T47D (cell line): ENCODE results near the gene KRT80.

ENCODE experiments used
- DNase-seq, 2 experiments: peaks; one replicate each; pipeline versions ENCODE4 v3.0.0 to v3.0.0-alpha.2; 2011 to 2012; ENCODE audit warnings: low read depth in 1 of 2, low spot score in 1 of 2
- JUND ChIP-seq: IDR thresholded peaks from 2 replicates; pipeline ENCODE4 v1.6.1; 2012; ENCODE audit warnings: low read depth
- in situ Hi-C: cut with HindIII; loops from 2 replicates; pipeline ENCODE4 v1.10.0; 2016; ENCODE audit warnings: low sequenced_read_pairs, low pct_unique_long_range_greater_than_20kb

KRT80 gene

GRCh38 chr12:52146089-52146821 is 45.6 kb downstream of the KRT80 start:
- no peak for DNase-seq
- no peak for TF ChIP-seq JUND
- in situ Hi-C loops, result no loop called here

DNA sequence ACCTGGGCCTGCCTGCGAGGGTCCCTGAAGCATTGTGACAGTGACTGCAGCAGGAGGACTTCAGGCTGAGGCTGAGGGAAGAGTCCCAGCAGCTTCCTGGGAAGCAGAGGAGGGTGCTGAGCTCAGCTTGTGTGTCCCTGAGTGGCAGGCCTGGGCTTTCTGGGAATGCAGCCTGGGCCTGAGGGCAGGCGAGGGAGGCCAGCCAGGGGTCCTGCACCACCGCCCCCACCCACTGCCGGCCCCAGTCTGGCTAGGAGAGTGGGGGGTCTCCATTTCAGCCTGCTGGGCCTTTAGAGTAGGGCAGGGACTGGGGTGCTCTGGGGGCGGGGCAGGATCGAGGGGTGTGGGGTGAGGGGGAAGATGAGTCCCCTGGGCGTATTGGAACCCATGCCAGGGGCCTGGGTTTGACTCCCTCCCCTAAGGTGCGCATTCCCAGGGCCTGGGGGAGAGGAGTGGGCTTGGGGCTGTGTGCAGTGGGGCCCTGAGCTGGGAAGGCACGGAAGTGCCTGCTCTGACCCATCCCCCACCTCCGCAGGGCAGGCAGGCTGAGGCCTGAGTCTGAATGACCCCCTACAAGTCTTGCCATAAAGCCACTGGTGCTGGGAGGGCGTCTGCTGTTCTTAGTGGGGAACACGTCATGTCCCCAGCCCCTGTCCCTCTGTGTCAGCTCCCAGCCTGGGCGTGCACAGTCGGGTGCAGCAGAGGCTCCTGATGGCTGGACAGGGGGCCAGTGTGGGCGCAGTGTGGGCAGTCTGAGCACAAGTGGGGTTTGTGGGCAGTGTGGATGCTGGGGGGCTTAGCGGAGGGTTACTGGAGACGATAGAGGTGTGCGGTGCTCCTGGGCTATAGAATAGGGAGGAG is 46.4 kb downstream of the KRT80 start:
- DNase-seq, result no peak
- no peak for TF ChIP-seq JUND
- in situ Hi-C loops, result no loop called here

DNA sequence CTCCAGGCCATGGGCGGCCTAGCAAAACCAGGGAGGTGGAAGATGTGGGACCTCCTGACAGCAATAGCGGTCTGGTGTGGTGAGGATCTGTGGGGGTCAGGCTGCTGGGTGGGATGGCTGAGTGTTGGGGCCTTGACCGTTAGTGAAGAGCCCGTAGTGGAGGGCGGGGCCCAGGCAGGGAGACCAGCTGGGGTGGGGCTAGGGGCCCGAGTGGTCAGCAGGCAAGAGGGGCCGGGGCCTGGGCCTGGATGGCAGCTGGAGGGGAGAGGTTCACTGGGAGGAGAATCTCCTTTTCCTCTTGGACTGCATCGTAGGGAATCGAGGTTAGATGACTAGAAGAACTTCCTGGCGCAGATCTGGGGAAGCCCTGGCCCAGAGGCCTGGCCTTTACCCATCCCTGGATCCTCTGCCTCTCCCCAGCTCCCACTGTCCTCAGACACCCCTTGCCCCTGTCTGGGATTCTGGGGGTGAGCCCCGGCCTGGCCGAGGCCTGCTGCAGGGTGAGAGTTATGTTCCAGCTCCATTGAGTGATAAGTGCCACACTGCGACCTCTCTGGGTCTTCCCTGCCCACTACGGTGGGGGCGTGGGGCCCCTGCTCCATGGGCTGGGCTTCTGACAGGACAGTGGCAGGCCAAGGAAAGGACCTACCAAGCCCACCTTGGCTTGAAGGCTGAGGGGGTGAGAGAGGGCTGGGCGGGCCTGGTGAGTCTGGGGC is 47.1 kb downstream of the KRT80 start:
- TF ChIP-seq JUND, result no peak
- no peak for DNase-seq
- in situ Hi-C loops, result no loop called here

GRCh38 chr12:52142431-52142830 is 49.4 kb downstream of the KRT80 start:
- in situ Hi-C loops, result no loop called here
- no peak for DNase-seq
- TF ChIP-seq JUND, result no peak

GRCh38 chr12:52141875-52142274 is 49.9 kb downstream of the KRT80 start:
- in situ Hi-C loops, result no loop called here
- no peak for DNase-seq
- no peak for TF ChIP-seq JUND

DNA sequence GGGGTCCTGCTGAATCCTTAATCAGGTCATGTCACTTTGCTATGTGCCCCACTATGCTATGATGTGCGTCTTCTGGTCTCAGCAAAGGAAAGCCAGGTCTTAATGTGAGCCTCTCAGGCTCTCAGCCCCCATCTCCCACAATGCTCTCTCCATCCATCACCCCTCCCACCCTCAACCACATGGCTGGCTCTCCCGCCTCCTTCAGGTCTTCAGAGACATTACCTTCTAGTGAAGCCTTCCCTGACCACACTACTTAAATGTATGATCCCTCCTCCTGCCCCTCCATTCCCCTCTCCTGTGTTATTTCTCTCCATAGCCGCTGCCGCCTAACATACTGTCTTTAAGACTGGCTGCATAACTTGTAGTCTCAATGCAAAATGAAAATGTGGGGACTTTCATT is 50.5 kb downstream of the KRT80 start:
- DNase-seq, result no peak
- no peak for TF ChIP-seq JUND
- in situ Hi-C loops, result no loop called here

- peak; percentile 84 to 85 for DNase-seq
- in situ Hi-C loops, result no loop called here
- no peak for TF ChIP-seq JUND
Measured at GRCh38 chr12:52139579-52140062, 52.2 kb downstream of the KRT80 start.

- no peak for TF ChIP-seq JUND
- in situ Hi-C loops, result no loop called here
- no peak for DNase-seq
Measured at GRCh38 chr12:52139147-52139546, 52.7 kb downstream of the KRT80 start.

GRCh38 chr12:52137746-52138145 is 54.1 kb downstream of the KRT80 start:
- in situ Hi-C loops, result no loop called here
- no peak for DNase-seq
- TF ChIP-seq JUND, result no peak

GRCh38 chr12:52132754-52133161 is 59.1 kb downstream of the KRT80 start:
- in situ Hi-C loops, result no loop called here
- no peak for DNase-seq
- no peak for TF ChIP-seq JUND

DNA sequence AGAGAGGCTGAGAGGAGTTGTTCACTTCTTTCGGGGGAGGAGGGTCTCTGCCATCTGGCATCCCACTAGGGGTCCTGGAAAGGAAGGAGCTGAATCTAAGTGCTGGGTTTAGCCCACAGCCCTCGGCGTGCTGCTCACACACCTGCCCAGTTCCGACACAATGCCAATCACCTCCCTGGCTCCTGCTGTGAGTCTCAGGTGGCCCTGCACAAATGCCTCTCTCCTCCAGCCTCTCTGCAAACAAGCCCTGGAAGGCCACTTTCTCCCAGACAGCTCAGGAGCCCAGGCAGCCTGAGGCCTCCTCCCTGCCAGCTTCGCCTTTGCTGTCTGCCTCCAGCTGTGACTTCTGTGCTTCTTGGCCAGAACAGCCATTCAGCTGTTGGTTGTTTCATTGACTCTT is 61.1 kb downstream of the KRT80 start:
- TF ChIP-seq JUND, result no peak
- DNase-seq, result no peak
- in situ Hi-C loops, result no loop called here

DNA sequence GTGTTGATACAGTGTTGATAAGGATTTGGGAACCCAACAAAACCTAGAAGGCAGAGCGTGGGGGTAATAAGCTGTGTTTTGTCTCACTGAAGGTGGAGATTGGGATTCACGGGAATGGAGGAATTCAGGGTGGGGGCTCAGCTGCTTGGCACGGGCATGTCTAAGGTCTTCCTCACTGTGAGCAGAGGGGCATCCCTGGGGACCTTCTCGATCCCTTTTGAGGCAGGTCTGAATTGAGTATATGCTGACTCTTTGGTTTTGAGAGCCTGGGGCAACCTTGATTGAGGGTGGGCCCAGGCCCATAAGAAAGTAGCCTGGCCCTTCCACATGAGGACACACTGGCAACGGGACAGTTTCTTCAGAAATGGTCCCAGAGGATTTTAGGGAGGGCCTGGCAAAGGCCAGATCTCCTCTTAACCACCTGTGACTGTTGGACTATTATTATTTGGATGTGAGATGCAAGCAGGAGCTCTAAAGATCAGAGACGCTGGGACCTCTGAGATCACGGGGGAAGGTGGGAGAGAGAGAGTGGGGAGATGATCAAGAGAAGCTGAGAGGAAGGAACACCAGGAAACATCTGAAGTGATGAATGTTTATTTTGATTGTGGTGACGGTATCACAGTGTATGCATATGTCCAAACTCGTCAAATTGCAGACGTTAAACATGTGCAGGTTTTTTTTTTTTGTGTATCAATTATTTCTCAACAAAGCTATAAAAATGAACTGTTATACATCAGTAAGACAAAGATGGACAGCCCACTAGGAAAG is 63.9 kb downstream of the KRT80 start:
- no peak for TF ChIP-seq JUND
- in situ Hi-C loops, result no loop called here
- DNase-seq, result no peak
